ENCODE data around the gene POLR1A. TPM values are rescaled to one million over a fixed set of nuclear protein-coding genes. Genes with fewer than 3 reads are reported as not detected.

The POLR1A gene
- total and polyA plus RNA-seq, 8 donors: 3.9 to 19.0 (median 12.2) TPM

- H3K36me3 ChIP-seq: no peaks in the 10 kb centered on the region
- H3K27ac ChIP-seq: no peak overlapping the region
- H3K9me3 ChIP-seq: no peaks in the 10 kb centered on the region
- H3K4me3 ChIP-seq: no peak overlapping the region
- H3K27me3 ChIP-seq: no peaks in the 10 kb centered on the region
- DNase-seq (no peak), FAIRE-seq (no peak), ATAC-seq (no peak)
- no peak for TF ChIP-seq CTCF (IDR thresholded peaks at IDR 0.05)
- peaks cover 0 to 5% (median 0%) of the 10 kb centered on the region in 3 donors for H3K4me1 ChIP-seq
- 84 to 92% methylated on average over 3 of the region's 3 CpGs for WGBS, 2 donors
- intact Hi-C loops (cut with DNase I): no loop called here
Measured at GRCh38 chr2:86003967-86004366, 101.7 kb downstream of the POLR1A start.

GRCh38 chr2:86003104-86003503, 102.6 kb downstream of the POLR1A start:
- 79 to 81% methylated on average over 1 of the region's 1 CpG for WGBS, 2 donors
- TF ChIP-seq CTCF (IDR thresholded peaks at IDR 0.05): no peak
- ATAC-seq (no peak), FAIRE-seq (no peak), DNase-seq (no peak)
- Histone ChIP-seq H3K4me1 (peaks cover 0 to 10% (median 0%) of the 10 kb centered on the region in 3 donors), H3K27me3 (no peaks in the 10 kb centered on the region), H3K36me3 (no peaks in the 10 kb centered on the region), H3K9me3 (no peaks in the 10 kb centered on the region), H3K4me3 (no peak overlapping the region), H3K27ac (no peak overlapping the region)
- intact Hi-C loops (cut with DNase I): no loop called here

- H3K27ac ChIP-seq: no peak overlapping the region
- no peaks in the 10 kb centered on the region for H3K9me3 ChIP-seq
- 79 to 80% methylated on average over 4 of the region's 4 CpGs for WGBS, 2 donors
- intact Hi-C loops (cut with DNase I): no loop called here
- H3K36me3 ChIP-seq: no peaks in the 10 kb centered on the region
- peaks cover 0 to 10% (median 0%) of the 10 kb centered on the region in 3 donors for H3K4me1 ChIP-seq
- no peak for ATAC-seq
- FAIRE-seq: no peak
- TF ChIP-seq CTCF (IDR thresholded peaks at IDR 0.05): no peak
- no peaks in the 10 kb centered on the region for H3K27me3 ChIP-seq
- DNase-seq: no peak
- H3K4me3 ChIP-seq: no peak overlapping the region
Measured at GRCh38 chr2:86002375-86002774, 103.3 kb downstream of the POLR1A start.

GRCh38 chr2:86001326-86001725, 104.4 kb downstream of the POLR1A start:
- DNase-seq: no peak
- H3K27ac ChIP-seq: no peak overlapping the region
- H3K4me1 ChIP-seq: peaks cover 0 to 14% (median 0%) of the 10 kb centered on the region in 3 donors
- no peak for FAIRE-seq
- H3K36me3 ChIP-seq: no peaks in the 10 kb centered on the region
- intact Hi-C loops (cut with DNase I): no loop called here
- no peak overlapping the region for H3K4me3 ChIP-seq
- no peaks in the 10 kb centered on the region for H3K27me3 ChIP-seq
- no peak for ATAC-seq
- TF ChIP-seq CTCF (IDR thresholded peaks at IDR 0.05): no peak
- 99 to 100% methylated on average over 1 of the region's 1 CpG for WGBS, 2 donors
- no peaks in the 10 kb centered on the region for H3K9me3 ChIP-seq

- no peaks in the 10 kb centered on the region for H3K27me3 ChIP-seq
- FAIRE-seq (no peak), ATAC-seq (no peak), DNase-seq (no peak)
- H3K4me1 ChIP-seq: peaks cover 0 to 14% (median 0%) of the 10 kb centered on the region in 3 donors
- intact Hi-C loops (cut with DNase I): no loop called here
- TF ChIP-seq CTCF (IDR thresholded peaks at IDR 0.05): no peak
- WGBS, 2 donors: 71 to 82% methylated on average over 2 of the region's 2 CpGs
- H3K36me3 ChIP-seq: no peaks in the 10 kb centered on the region
- no peaks in the 10 kb centered on the region for H3K9me3 ChIP-seq
- no peak overlapping the region for H3K27ac ChIP-seq
- H3K4me3 ChIP-seq: no peak overlapping the region
Measured at GRCh38 chr2:86000938-86001312, 104.8 kb downstream of the POLR1A start.
